Measurements from ENCODE around the gene TMEM271. TPM values are rescaled to one million over a fixed set of nuclear protein-coding genes. Genes with fewer than 3 reads are reported as not detected.

Gene TMEM271
- total RNA-seq, 1 donor from 2014 or later, result not detected

DNA sequence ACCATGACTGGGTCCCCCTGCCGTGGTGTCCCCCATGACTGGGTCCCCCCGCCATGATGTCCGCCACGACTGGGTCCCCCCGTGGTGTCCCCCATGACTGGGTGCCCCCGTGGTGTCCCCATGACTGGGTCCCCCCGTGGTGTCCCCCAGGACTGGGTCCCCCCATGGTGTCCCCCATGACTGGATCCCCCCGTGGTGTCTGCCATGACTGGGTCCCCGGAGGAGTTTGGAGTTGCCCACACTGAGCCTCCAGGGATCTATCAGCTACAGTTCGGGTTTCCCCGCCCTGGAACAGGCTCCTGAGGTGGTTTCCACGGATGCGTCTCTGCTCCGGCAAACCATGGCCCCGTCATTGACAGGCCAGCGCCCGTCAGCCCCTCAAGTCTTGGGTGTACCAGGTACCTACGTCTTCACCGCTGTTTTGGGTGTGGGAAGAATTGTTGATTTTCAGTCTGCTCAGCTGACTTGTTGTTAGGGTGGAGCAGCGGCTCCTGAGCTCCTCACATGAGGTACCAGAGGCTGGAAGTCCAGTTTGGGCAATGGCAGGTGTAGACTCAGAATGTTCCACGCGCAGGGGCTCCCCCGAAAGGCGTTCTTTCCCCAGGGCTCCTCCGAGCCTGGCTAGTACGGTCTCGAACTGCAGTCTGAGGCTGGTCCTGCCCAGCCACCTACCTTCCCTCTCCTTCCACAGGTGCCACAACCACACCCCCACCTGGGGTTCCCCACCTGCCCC lies 41.0 kb upstream of the TMEM271 start:
- Mint-ChIP-seq H3K27me3 (no peaks in the 10 kb centered on the region), H3K9me3 (no peaks in the 10 kb centered on the region), H3K27ac (no peak overlapping the region), H3K36me3 (ENCODE audit: low read depth) (no peaks in the 10 kb centered on the region), H3K4me1 (no peaks in the 10 kb centered on the region), H3K4me3 (no peak overlapping the region)
- intact Hi-C loops (cut with micrococcal nuclease), result no loop called here
- DNase-seq, result no peak

DNA sequence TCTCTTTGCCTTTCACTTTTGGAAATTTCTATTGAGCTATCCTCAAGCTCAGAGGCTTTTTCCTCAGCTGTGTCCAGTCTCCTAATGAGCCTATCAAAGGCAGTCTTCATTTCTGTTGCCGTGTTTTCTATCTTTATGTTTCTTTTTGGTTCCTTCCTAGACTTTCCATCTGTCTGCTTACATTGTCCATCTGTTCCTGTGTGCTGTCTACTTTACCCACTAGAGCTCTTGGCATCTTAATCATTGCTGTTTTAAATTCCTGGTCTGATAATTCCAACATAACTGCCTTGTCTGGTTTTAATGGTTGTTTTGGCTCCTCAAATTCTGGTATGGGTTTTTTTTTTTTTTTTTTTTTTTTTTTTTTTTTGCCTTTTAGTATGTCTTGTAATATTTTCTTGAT lies 40.0 kb upstream of the TMEM271 start:
- Mint-ChIP-seq H3K27ac (no peak overlapping the region), H3K4me3 (no peak overlapping the region), H3K36me3 (ENCODE audit: low read depth) (no peaks in the 10 kb centered on the region), H3K4me1 (no peaks in the 10 kb centered on the region), H3K27me3 (no peaks in the 10 kb centered on the region), H3K9me3 (no peaks in the 10 kb centered on the region)
- intact Hi-C loops (cut with micrococcal nuclease), result no loop called here
- no peak for DNase-seq

DNA sequence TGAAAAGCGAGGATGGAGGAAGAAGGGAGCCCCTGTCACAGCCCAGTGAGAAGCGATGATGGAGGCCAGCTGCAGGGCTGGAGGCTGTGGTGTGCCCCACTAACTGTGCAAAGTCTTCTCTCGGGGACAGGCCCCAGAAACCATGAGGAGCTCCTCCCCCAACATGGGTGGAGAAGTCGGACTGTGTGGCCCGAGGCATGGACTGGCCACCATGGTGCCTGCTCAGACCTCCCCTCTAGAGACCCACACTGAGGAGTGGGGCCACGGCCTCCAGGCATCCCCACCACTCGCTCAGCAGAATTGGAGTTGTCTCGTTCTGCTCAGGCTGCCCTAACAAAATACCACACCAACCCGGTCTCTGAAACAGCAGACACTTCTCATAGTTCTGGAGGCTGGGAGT lies 37.0 kb upstream of the TMEM271 start:
- H3K4me1 Mint-ChIP-seq, result no peaks in the 10 kb centered on the region
- H3K36me3 Mint-ChIP-seq (ENCODE audit: low read depth), result no peaks in the 10 kb centered on the region
- no peak overlapping the region for H3K27ac Mint-ChIP-seq
- intact Hi-C loops (cut with micrococcal nuclease), result no loop called here
- H3K27me3 Mint-ChIP-seq, result peaks cover 3% of the 10 kb centered on the region
- no peak overlapping the region for H3K4me3 Mint-ChIP-seq
- H3K9me3 Mint-ChIP-seq, result no peaks in the 10 kb centered on the region
- DNase-seq, result no peak

DNA sequence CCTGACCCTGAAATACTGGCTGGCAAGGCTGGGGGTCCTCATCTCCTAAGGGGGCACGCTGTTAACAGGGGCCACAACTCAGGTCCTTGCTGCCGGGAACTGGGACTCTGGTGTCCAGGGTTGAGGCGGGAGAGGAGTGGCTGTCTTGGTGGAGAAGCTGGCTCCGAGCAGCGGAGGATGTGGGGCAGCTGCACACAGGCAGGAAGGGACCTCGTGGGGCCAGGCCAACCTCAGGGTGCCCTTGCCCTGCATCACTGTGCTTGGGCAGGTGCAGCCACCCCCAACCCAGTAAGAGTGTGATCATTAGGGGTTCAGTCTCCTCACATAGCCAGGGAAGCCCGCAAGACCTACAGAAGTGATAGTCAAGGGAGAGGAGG lies 36.6 kb upstream of the TMEM271 start:
- intact Hi-C loops (cut with micrococcal nuclease), result no loop called here
- Mint-ChIP-seq H3K27ac (no peak overlapping the region), H3K36me3 (ENCODE audit: low read depth) (no peaks in the 10 kb centered on the region), H3K9me3 (no peaks in the 10 kb centered on the region), H3K4me3 (no peak overlapping the region), H3K27me3 (peaks cover 3% of the 10 kb centered on the region), H3K4me1 (no peaks in the 10 kb centered on the region)
- DNase-seq, result no peak

DNA sequence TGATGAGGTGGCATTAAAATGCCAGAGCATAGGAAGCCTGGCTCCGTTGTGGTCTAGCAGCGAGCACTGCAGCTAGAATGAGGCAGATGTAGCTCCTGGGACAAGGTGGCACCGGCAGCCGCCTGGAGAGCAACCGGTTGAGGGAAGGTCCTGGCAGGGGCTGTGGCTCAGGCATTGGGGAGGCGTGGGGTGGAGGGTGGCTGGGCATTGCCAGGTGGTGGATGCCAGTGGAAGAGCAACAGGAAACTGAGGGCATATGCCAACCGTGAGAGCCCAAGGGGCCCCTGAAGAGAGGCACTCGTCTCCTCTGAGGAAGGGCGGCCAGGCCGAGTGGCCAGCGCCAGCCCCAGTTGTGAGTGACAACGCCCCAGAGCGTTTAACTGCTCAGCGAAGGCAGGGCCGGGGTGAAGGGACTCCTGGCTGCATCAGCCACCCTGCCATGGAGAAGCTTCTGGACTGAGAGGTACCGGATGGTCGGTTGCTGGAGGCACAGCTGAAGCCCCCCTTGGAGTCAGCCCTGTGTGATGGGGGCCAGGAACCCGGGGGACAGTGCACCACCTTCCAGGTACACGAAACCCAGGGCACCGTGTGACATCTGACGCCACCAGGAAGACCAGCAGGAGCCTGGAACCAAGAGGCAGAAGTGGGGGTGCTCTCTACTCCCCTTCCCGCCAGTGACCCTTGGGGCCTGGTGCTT lies 36.1 kb upstream of the TMEM271 start:
- Mint-ChIP-seq H3K9me3 (no peaks in the 10 kb centered on the region), H3K36me3 (ENCODE audit: low read depth) (no peaks in the 10 kb centered on the region), H3K4me1 (no peaks in the 10 kb centered on the region), H3K27me3 (peaks cover 3% of the 10 kb centered on the region), H3K4me3 (no peak overlapping the region), H3K27ac (no peak overlapping the region)
- intact Hi-C loops (cut with micrococcal nuclease), result no loop called here
- no peak for DNase-seq

DNA sequence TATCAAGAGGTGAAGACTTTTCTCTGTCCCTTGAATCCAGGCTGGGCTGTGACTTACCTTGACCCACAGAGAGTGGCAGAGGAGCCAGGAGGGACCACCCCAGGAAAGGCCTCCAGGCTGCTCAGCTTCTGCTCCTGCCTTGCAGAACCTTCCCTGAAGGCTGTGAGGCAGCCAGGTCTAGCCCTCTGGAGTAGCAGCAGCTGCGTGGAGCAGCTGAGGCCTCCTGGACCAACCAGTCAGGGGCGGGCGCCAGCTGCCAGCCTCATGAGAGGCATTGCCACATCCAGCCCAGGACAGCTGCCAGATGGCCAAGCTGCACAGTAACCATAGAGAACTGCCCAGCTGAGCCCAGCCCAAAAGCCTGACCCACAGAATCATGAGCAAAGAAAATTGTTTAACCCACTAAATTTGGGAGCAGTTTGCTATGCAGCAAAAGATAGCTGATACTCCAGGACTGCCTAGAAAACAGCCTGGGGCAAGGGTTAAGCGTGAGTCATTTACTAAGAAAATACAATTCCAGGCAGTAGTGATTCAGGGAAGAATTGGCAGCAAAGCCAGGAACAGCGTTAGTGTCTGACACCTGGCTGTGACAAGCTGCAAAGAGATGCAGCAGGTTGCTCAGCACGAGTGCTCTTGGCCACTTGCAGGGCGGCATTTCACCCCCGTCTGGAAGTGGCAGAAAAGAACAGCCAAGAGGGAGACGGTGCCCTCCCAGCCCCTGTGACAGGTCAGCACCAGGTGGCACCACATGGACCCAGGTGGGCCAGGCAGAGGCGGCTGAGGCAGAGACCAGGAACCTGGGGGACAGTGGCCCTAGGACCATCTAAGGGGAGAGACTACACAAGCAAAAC lies 34.5 kb upstream of the TMEM271 start:
- Mint-ChIP-seq H3K36me3 (ENCODE audit: low read depth) (no peaks in the 10 kb centered on the region), H3K4me1 (no peaks in the 10 kb centered on the region), H3K9me3 (peaks cover 2% of the 10 kb centered on the region), H3K27ac (no peak overlapping the region), H3K27me3 (peaks cover 3% of the 10 kb centered on the region), H3K4me3 (no peak overlapping the region)
- intact Hi-C loops (cut with micrococcal nuclease), result no loop called here
- DNase-seq, result no peak

DNA sequence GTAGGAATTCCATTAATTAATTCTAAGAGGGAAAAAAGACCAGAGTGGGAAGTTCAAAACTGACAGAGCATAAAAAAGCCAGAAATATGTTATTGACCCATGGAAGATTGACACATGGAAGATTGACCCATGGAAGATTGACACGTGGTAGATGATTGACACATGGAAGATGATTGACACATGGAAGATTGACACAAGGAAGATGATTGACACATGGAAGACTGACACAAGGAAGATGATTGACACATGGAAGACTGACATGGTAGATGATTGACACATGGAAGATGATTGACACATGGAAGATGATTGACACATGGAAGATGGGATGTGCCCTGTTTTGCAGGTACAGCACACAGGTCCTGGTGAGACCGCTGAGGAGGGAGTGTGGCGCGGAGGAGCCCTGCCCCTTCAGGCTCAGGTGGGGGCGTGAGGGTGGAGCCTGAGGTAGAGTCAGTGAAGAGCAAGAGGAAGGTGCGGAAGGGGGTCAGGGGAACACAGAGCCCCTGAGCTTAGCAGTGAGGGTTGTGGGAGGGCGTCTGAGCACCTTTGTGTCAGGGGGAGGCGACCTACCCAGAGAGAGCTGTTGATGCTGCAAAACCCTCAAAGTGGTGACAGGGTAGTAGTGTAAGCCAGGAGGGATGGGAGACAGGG lies 33.4 kb upstream of the TMEM271 start:
- Mint-ChIP-seq H3K4me1 (no peaks in the 10 kb centered on the region), H3K9me3 (peaks cover 6% of the 10 kb centered on the region)
- no peak for DNase-seq

DNA sequence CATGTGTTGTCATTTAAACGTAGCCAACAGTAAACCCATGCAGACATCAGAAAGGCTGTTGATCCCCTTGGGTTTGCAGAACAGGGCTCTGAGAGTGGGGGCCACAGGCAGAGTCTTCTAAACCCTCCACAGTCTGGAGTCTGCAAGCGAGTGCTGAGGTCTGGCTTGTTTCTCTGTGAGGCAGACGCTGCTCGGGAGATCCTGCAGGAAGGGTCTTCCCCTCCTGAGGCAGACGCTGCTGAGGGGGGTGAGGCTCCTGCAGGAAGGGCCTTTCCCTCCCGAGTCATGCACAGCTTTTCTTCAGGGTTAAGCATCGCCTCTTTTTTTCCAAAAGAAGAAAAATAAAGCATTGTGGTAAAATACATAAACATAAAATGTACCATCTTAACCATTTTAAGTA lies 32.1 kb upstream of the TMEM271 start:
- H3K27ac Mint-ChIP-seq, result no peak overlapping the region
- H3K27me3 Mint-ChIP-seq, result peaks cover 3% of the 10 kb centered on the region
- no peak for DNase-seq
- H3K4me1 Mint-ChIP-seq, result peaks cover 2% of the 10 kb centered on the region
- no peaks in the 10 kb centered on the region for H3K36me3 Mint-ChIP-seq (ENCODE audit: low read depth)
- H3K4me3 Mint-ChIP-seq, result no peak overlapping the region
- peaks cover 6% of the 10 kb centered on the region for H3K9me3 Mint-ChIP-seq
- intact Hi-C loops (cut with micrococcal nuclease), result no loop called here

More for the DNA sequence above, 33.4 kb upstream of the TMEM271 start:
- Mint-ChIP-seq H3K27ac (no peak overlapping the region), H3K36me3 (ENCODE audit: low read depth) (no peaks in the 10 kb centered on the region), H3K4me3 (no peak overlapping the region), H3K27me3 (peaks cover 3% of the 10 kb centered on the region)
- intact Hi-C loops (cut with micrococcal nuclease), result no loop called here

DNA sequence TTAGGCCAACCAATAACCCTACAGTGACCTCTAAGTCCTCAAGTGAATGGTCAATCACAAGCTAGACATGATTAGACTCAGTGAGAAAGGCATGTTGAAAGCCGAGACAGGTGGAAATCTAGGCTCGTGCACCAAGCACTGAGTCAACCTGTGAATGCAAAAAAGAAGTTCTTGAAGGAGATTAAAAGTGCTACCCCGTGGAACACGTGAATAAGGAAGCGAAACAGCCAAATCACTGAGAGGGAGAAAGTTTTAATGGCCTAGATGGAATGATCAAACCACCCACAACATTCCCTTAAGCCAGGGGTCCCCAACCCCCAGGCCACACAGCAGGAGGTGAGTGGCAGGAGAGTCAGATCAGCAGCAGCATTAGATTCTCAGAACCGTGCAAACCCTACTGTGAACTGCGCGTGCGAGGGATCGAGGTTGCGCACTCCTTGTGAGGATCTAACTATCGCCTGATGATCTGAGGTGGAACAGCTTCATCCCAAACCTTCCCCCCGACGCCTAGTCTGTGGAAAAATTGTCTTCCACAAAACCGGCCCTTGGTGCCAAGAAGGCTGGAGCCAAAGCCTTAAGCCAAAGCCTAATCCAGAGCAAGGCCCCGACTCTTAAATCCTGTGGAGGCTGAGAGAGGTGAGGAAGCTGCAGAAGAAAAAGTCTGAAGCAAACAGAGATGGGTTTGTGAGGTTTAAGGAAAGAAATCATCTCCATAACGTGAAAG lies 29.8 kb upstream of the TMEM271 start:
- Mint-ChIP-seq H3K4me3 (no peak overlapping the region), H3K36me3 (ENCODE audit: low read depth) (no peaks in the 10 kb centered on the region), H3K4me1 (peaks cover 4% of the 10 kb centered on the region), H3K27ac (no peak overlapping the region), H3K9me3 (peaks cover 6% of the 10 kb centered on the region), H3K27me3 (peaks cover 3% of the 10 kb centered on the region)
- intact Hi-C loops (cut with micrococcal nuclease), result no loop called here
- DNase-seq, result no peak

DNA sequence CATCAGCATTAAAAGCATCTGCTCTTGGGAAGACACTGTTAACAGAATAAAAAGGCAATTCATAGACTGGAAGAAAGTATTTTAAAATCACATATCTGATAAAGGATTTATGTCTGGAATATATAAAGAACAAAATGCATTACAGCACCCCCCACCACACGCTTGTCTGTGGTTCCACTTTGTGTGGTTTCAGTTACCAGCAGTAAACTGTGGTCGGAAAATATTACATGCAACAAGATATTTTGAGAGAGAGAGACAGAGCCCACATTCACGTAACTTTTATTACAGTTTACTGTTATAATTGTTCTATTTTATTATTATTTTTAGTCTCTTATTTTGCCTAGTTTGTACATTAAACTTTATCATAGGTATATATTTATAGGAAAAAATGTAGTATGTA lies 28.0 kb upstream of the TMEM271 start:
- no peaks in the 10 kb centered on the region for H3K27me3 Mint-ChIP-seq
- intact Hi-C loops (cut with micrococcal nuclease), result loop anchor here (5.0 kb wide), 1 partner anchor 58 kb away; no protein-coding TSS in a partner anchor
- no peaks in the 10 kb centered on the region for H3K36me3 Mint-ChIP-seq (ENCODE audit: low read depth)
- peaks cover 4% of the 10 kb centered on the region for H3K4me1 Mint-ChIP-seq
- H3K9me3 Mint-ChIP-seq, result peaks cover 6% of the 10 kb centered on the region
- no peak overlapping the region for H3K4me3 Mint-ChIP-seq
- H3K27ac Mint-ChIP-seq, result no peak overlapping the region
- no peak for DNase-seq

DNA sequence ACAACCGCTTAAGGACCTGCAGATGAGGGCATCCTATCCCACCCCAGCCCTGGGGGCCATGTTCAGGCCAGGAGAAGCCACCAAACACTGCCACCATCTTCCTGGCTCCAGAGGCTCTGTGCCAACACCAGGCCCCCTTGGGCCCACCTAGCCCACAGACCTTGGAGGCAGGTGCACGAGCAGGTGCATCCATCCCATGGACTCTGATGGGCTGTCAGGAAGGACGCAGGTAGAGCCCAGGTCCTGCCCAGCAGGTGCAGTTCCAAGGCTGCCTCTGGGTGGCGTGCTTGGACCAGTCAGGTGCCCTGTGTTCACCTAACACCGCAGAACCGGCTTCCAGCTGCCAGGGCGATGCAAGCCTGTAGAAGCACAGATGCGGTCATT lies 26.5 kb upstream of the TMEM271 start:
- peak; percentile 87 for DNase-seq
- Mint-ChIP-seq H3K9me3 (peaks cover 14% of the 10 kb centered on the region), H3K36me3 (ENCODE audit: low read depth) (no peaks in the 10 kb centered on the region), H3K4me3 (no peak overlapping the region), H3K27me3 (peaks cover 4% of the 10 kb centered on the region), H3K27ac (no peak overlapping the region), H3K4me1 (peaks cover 4% of the 10 kb centered on the region)
- intact Hi-C loops (cut with micrococcal nuclease), result loop anchor here (1.0 to 5.0 kb wide), 2 partner anchors 60 to 72 kb away; partner anchors contain the start of genes ATP5ME and MYL5

DNA sequence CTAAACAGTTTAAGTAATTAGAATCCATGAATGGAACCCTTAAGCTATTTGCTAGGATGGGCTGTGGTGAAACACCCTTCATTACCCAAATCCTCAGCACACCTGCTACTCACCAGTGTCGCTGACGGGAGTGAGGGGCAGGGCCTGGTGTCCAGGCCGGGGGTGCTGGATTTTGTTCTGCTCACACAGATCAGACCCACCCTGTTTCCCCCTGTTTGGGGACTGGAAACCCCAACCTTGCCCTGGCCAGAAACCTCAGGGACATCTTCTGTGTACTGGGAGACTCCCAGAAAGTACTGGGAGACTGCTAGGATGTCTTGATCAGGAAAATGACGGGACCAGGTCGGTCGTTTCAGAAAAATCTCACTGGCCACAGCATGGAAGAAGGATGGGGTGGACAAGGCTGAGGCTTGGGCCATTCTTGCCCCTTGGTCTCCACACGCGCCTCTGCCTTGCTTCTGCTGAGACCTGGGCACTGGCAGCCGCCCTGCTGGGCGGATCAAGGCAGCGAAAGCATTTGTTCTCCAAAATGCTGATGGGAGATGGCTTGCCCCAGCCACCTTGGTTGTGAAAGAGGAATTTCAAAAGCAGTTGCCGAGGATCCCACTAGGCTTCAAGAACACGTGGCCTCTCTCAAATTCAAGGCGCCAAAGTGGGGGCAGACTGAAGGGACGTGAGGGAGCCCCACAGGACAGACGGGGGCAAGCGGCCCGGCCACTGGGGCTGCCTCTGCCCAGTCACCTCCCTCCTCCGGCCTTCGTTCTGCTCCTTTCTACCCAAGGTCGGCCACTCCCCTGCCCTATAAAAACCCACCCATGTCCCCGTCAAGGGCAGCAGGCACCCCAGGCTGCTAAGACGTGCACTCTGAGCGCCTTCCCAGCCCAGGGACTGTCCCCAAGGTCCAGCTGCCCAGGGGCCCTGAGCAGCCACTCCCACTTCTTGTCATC lies 25.8 kb upstream of the TMEM271 start:
- Mint-ChIP-seq H3K27me3 (peaks cover 6% of the 10 kb centered on the region), H3K4me3 (no peak overlapping the region), H3K27ac (no peak overlapping the region), H3K9me3 (peaks cover 14% of the 10 kb centered on the region), H3K4me1 (peaks cover 4% of the 10 kb centered on the region), H3K36me3 (ENCODE audit: low read depth) (no peaks in the 10 kb centered on the region)
- intact Hi-C loops (cut with micrococcal nuclease), result loop anchor here (1.0 to 5.0 kb wide), 2 partner anchors 60 to 72 kb away; partner anchors contain the start of genes ATP5ME and MYL5
- no peak for DNase-seq

Data from activated CD4-positive, alpha-beta T cell treated with anti-CD3 and anti-CD28 coated beads, Interleukin-2, amount 10 ng/mL, durations not matched to agents 24 days and 14 days (primary cell).